ENCODE data around the gene LRRC8A.
A peak's percentile ranks its signal among the peaks of the same experiment; 100 is the strongest.
"Not testable (repeated sequence)": the region's sequence is repeated elsewhere in the genome, so short reads cannot be mapped to it uniquely, and the experiment has no call there.

LRRC8A gene

GRCh38 chr9:128870128-128870940, 11.6 kb upstream of the LRRC8A start:
- FAIRE-seq = peak; percentile 86

- not testable (repeated sequence) for FAIRE-seq
Observed at GRCh38 chr9:128870941-128871265, 11.0 kb upstream of the LRRC8A start.

GRCh38 chr9:128877852-128878251, 4.1 kb upstream of the LRRC8A start:
- no peak for FAIRE-seq

- no peak for FAIRE-seq
Observed at GRCh38 chr9:128882677-128883603, 1.0 kb downstream of the LRRC8A start.

GRCh38 chr9:128884164-128884563, 2.2 kb downstream of the LRRC8A start:
- FAIRE-seq = no peak

- FAIRE-seq = no peak
Observed at GRCh38 chr9:128885376-128885775, 3.4 kb downstream of the LRRC8A start.

- FAIRE-seq = no peak
Observed at GRCh38 chr9:128885798-128886197, 3.9 kb downstream of the LRRC8A start.

- no peak for FAIRE-seq
Observed at GRCh38 chr9:128886211-128886891, 4.4 kb downstream of the LRRC8A start.

- FAIRE-seq = no peak
Observed at GRCh38 chr9:128887049-128887448, 5.1 kb downstream of the LRRC8A start.

- no peak for FAIRE-seq
Observed at GRCh38 chr9:128887914-128888350, 6.0 kb downstream of the LRRC8A start.

- no peak for FAIRE-seq
Observed at GRCh38 chr9:128891321-128892220, 9.6 kb downstream of the LRRC8A start.

GRCh38 chr9:128892221-128892921, 10.4 kb downstream of the LRRC8A start:
- FAIRE-seq = no peak

- no peak for FAIRE-seq
Observed at GRCh38 chr9:128893354-128893753, 11.4 kb downstream of the LRRC8A start.

- FAIRE-seq = no peak
Observed at GRCh38 chr9:128894764-128895163, 12.8 kb downstream of the LRRC8A start.

GRCh38 chr9:128895556-128895955, 13.6 kb downstream of the LRRC8A start:
- FAIRE-seq = no peak

GRCh38 chr9:128898382-128898781, 16.4 kb downstream of the LRRC8A start:
- FAIRE-seq = no peak

- no peak for FAIRE-seq
Observed at GRCh38 chr9:128898845-128899565, 17.1 kb downstream of the LRRC8A start.

GRCh38 chr9:128899566-128900322, 17.8 kb downstream of the LRRC8A start:
- FAIRE-seq = no peak

GRCh38 chr9:128901379-128901778, 19.4 kb downstream of the LRRC8A start:
- no peak for FAIRE-seq

- no peak for FAIRE-seq
Observed at GRCh38 chr9:128901822-128902221, 19.9 kb downstream of the LRRC8A start.

Measured in endometrium (tissue), 2 donors.